ENCODE measurements around the gene ACTRT1.

Gene ACTRT1

GRCh38 chrX:128052303-128052702 lies at the start of gene ACTRT1:
ACTRT1 (minus strand) TSS chrX:128052403; CDS start chrX:128052206, 197 bp downstream.
- no peak for DNase-seq (ENCODE audit: low read depth in 2 of 2)

- no peak for DNase-seq (ENCODE audit: low read depth in 2 of 2)
These were observed 26.3 kb upstream of the ACTRT1 start for GRCh38 chrX:128078545-128078944.

- no peak for DNase-seq (ENCODE audit: low read depth in 2 of 2)
These were observed 5.2 kb upstream of the ACTRT1 start for GRCh38 chrX:128057421-128057820.

GRCh38 chrX:128051526-128051925 lies 677 bp downstream of the ACTRT1 start:
- no peak for DNase-seq (ENCODE audit: low read depth in 2 of 2)

GRCh38 chrX:128035318-128035717 lies 16.9 kb downstream of the ACTRT1 start:
- DNase-seq (ENCODE audit: low read depth in 2 of 2): no peak

GRCh38 chrX:128021566-128021965 lies 30.6 kb downstream of the ACTRT1 start:
- no peak for DNase-seq (ENCODE audit: low read depth in 2 of 2)

GRCh38 chrX:128020701-128021100 lies 31.5 kb downstream of the ACTRT1 start:
- no peak for DNase-seq (ENCODE audit: low read depth in 2 of 2)

- DNase-seq (ENCODE audit: low read depth in 2 of 2): no peak
These were observed 33.0 kb downstream of the ACTRT1 start for GRCh38 chrX:128019218-128019617.

GRCh38 chrX:128012015-128012414 lies 40.2 kb downstream of the ACTRT1 start:
- no peak for DNase-seq (ENCODE audit: low read depth in 2 of 2)

- DNase-seq (ENCODE audit: low read depth in 2 of 2): no peak
These were observed 44.3 kb downstream of the ACTRT1 start for GRCh38 chrX:128007882-128008281.

All from stimulated activated CD8-positive, alpha-beta memory T cell treated with anti-CD3 and anti-CD28 coated beads, Interleukin-7, amount 100 ng/mL, for 1 hour (primary cell).